PC-3 (cell line): ENCODE results near the gene SH2D2A. TPM values are rescaled to one million over a fixed set of nuclear protein-coding genes. Genes with fewer than 3 reads are reported as not detected.
A peak's percentile ranks its signal among the peaks of the same experiment; 100 is the strongest.

Experiments used
- ATAC-seq: fragments of 200-7000 bp; cut with Tn5 transposase; 2 replicates; pipeline ENCODE4 v1.9.1; 2020; ENCODE audit warnings: mild to moderate bottlenecking, moderate library complexity
- BruUV-seq: library from RNA; stranded (reverse); fragments of 400-500 nt; replicated peaks from 2 replicates; lab custom pipeline; 2021; lab: Mats Ljungman, UMichigan
- CTCF ChIA-PET: fragments of 300-600 bp; sonication (Branson Sonifier 250); formaldehyde crosslinking; loops from one replicate; lab custom pipeline; 2022; ENCODE audit warnings: antibody characterized with exemption; lab: Charles Lee
- POLR2A ChIA-PET: fragments of 300-600 bp; sonication (Branson Sonifier 250); formaldehyde crosslinking; loops from one replicate; lab custom pipeline; 2022; ENCODE audit warnings: antibody characterized with exemption; ENCODE audit not compliant: unreplicated experiment; lab: Charles Lee
- DNase-seq: peaks from one replicate; pipeline ENCODE4 v3.0.0-alpha.2; 2015
- H2AFZ ChIP-seq: fragments of 300-600 bp; sonication (generic); 2 replicates; pipeline ENCODE4 v1.6.0; 2016; ENCODE audit warnings: antibody characterized with exemption, low read length
- H3F3A ChIP-seq: fragments of 300-600 bp; sonication (generic); one replicate; pipeline ENCODE4 v1.6.0; 2017; ENCODE audit warnings: antibody characterized with exemption, low read length, control low read depth, mild to moderate bottlenecking; ENCODE audit not compliant: unreplicated experiment
- H3K27ac ChIP-seq: fragments of 300-600 bp; sonication (generic); 2 replicates; pipeline ENCODE4 v1.5.1; 2016; ENCODE audit warnings: mild to moderate bottlenecking, low read length
- H3K27me3 ChIP-seq: fragments of 300-600 bp; sonication (generic); 2 replicates; pipeline ENCODE4 v1.6.1; 2016; ENCODE audit warnings: low read length, mixed read lengths
- H3K36me3 ChIP-seq: fragments of 300-600 bp; sonication (generic); 2 replicates; pipeline ENCODE4 v1.6.1; 2016; ENCODE audit warnings: low read depth, mixed run types, low read length, mixed read lengths
- H3K4me1 ChIP-seq: fragments of 300-600 bp; sonication (generic); 2 replicates; pipeline ENCODE4 v1.5.1; 2016; ENCODE audit warnings: low read length; ENCODE audit not compliant: insufficient read depth
- H3K4me2 ChIP-seq: fragments of 300-600 bp; sonication (generic); 2 replicates; pipeline ENCODE4 v1.6.0; 2016; ENCODE audit warnings: low read length
- H3K4me3 ChIP-seq: fragments of 300-600 bp; sonication (generic); 2 replicates; pipeline ENCODE4 v1.5.1; 2016; ENCODE audit warnings: mild to moderate bottlenecking, low read length, mixed read lengths
- H3K79me2 ChIP-seq: fragments of 300-600 bp; sonication (generic); 2 replicates; pipeline ENCODE4 v1.6.1; 2017; ENCODE audit warnings: low read length, mixed read lengths
- H3K9ac ChIP-seq: fragments of 300-600 bp; sonication (generic); 2 replicates; pipeline ENCODE4 v1.6.0; 2016; ENCODE audit warnings: mild to moderate bottlenecking, low read length
- H3K9me2 ChIP-seq: fragments of 300-600 bp; sonication (generic); replicated peaks from 2 replicates; pipeline ENCODE4 v1.6.1; 2016; ENCODE audit warnings: mixed run types, low read length, mixed read lengths
- H3K9me3 ChIP-seq: fragments of 300-600 bp; sonication (generic); 2 replicates; pipeline ENCODE4 v1.6.1; 2016; ENCODE audit warnings: low read length, mixed read lengths
- H4K20me1 ChIP-seq: fragments of 300-600 bp; sonication (generic); 2 replicates; pipeline ENCODE4 v1.6.1; 2016; ENCODE audit warnings: low read length, mixed read lengths
- EZH2 ChIP-seq: fragments of 300-600 bp; sonication (generic); IDR thresholded peaks from one replicate; pipeline ENCODE4 v1.6.1; 2017; ENCODE audit warnings: antibody characterized with exemption, mild to moderate bottlenecking, low read length; ENCODE audit not compliant: unreplicated experiment
- EZH2phosphoT487 ChIP-seq: fragments of 300-600 bp; sonication (generic); IDR thresholded peaks from 2 replicates; pipeline ENCODE4 v1.6.1; 2018; ENCODE audit warnings: mild to moderate bottlenecking, antibody characterized with exemption, low read length, borderline replicate concordance
- intact Hi-C: fragments of 100-400 bp; cut with micrococcal nuclease; formaldehyde crosslinking; loops from 2 replicates; pipeline ENCODE4 v1.9.0; 2023
- total RNA-seq: library from RNA; depleted of rRNA; stranded (reverse); fragments of >200 nt; gene quantifications from 2 replicates; pipeline ENCODE4 v1.2.3, GENCODE V29; 2014
- TF ChIP-seq, protein P1 (sequence below): fragments of 300-600 bp; sonication (generic); conservative IDR thresholded peaks from 2 replicates; pipeline ENCODE4 v1.5.1; 2017; ENCODE audit warnings: antibody characterized with exemption, low read depth, mild to moderate bottlenecking, low read length

SH2D2A gene
- total RNA-seq, 1 experiment from 2014 or later: 6.9 TPM

DNA sequence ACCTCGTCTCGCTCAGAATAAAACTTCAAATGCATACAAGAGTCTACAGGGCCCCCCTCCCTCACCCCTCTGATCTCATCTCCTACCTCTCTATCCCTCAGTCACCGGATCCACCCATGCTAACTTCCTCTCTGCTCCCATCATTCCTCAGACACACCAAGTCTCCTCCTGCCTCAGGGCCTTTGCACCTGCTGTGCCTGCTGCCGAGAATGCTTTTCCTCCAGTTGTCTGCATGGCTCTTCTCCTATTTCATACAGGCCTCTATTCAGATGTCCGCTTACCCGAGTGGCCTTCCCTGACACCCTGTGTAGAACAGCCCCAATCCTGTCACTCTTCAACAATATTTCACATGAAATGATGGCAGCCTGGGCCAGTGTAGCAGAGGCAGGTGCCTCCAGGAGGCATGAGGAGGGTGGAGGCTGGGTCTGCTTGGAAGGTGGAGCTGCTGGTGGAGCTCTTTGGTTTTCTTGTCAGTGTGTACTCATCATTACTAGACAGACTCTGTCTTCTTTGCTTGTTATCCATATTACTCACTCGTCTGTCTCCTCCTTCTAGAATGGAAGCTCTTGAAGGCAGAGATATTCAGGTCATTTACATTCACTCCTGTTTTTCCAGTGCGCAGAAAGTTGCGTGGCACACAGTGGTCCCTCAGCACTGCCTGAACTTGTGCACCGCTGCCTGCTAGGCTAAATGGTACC lies 4.2 kb downstream of the SH2D2A start:
- peak overlapping the region; percentile 82 for H3K4me2 ChIP-seq
- POLR2A ChIA-PET: interaction anchor here (0.5 kb wide), 1 partner anchor 77 kb away, joined by 3 read pairs; no protein-coding TSS in a partner anchor
- H3F3A ChIP-seq: no peaks in the 10 kb centered on the region

DNA sequence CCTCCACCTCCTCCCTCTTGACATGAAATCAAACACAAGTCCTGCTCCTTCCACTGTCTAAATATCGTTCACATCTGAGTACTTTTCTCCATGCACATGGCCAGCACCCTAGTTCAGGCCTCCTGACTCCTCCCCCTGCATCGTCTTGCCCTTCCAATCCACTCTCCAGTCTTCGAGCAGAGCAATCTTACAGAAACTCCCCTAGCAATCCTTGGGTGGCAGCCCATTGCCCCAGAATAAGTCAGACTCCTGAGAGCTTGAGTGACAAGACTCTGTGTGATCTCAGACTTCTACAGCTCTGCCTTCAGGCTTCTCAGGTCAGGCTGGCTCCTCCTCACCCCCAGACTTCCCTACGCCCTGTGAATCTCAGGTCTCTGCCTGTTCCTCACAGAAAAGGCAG lies 5.5 kb downstream of the SH2D2A start:
- Histone ChIP-seq H3K4me2 (no peak overlapping the region), H3K9me2 (no peaks in the 10 kb centered on the region), H3K9ac (no peak overlapping the region), H3K79me2 (no peaks in the 10 kb centered on the region), H3K27me3 (no peaks in the 10 kb centered on the region), H3K9me3 (no peaks in the 10 kb centered on the region), H3F3A (no peaks in the 10 kb centered on the region), H3K4me1 (peaks cover 35% of the 10 kb centered on the region), H3K4me3 (no peak overlapping the region), H3K36me3 (no peaks in the 10 kb centered on the region), H4K20me1 (no peaks in the 10 kb centered on the region), H3K27ac (no peak overlapping the region), H2AFZ (no peak overlapping the region)
- TF ChIP-seq EZH2phosphoT487: no peak
- TF ChIP-seq, protein P1, sequence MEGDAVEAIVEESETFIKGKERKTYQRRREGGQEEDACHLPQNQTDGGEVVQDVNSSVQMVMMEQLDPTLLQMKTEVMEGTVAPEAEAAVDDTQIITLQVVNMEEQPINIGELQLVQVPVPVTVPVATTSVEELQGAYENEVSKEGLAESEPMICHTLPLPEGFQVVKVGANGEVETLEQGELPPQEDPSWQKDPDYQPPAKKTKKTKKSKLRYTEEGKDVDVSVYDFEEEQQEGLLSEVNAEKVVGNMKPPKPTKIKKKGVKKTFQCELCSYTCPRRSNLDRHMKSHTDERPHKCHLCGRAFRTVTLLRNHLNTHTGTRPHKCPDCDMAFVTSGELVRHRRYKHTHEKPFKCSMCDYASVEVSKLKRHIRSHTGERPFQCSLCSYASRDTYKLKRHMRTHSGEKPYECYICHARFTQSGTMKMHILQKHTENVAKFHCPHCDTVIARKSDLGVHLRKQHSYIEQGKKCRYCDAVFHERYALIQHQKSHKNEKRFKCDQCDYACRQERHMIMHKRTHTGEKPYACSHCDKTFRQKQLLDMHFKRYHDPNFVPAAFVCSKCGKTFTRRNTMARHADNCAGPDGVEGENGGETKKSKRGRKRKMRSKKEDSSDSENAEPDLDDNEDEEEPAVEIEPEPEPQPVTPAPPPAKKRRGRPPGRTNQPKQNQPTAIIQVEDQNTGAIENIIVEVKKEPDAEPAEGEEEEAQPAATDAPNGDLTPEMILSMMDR: no peak
- POLR2A ChIA-PET: no interaction called here
- ATAC-seq (no peak), DNase-seq (no peak)
- CTCF ChIA-PET: no interaction called here
- intact Hi-C loops: no loop called here
- BruUV-seq: no TSS peak

More for the DNA sequence above, 4.2 kb downstream of the SH2D2A start:
- Histone ChIP-seq H3K27me3 (no peaks in the 10 kb centered on the region), H3K4me3 (no peak overlapping the region), H4K20me1 (no peaks in the 10 kb centered on the region), H3K9ac (no peak overlapping the region), H2AFZ (no peak overlapping the region), H3K36me3 (no peaks in the 10 kb centered on the region), H3K79me2 (no peaks in the 10 kb centered on the region), H3K9me2 (no peaks in the 10 kb centered on the region), H3K27ac (no peak overlapping the region), H3K9me3 (no peaks in the 10 kb centered on the region), H3K4me1 (peaks cover 45% of the 10 kb centered on the region)
- TF ChIP-seq EZH2 (no peak), EZH2phosphoT487 (no peak)
- TF ChIP-seq, protein P1: no peak
- DNase-seq: peak; percentile 30
- intact Hi-C loops: no loop called here
- no TSS peak for BruUV-seq
- ATAC-seq: no peak
- CTCF ChIA-PET: interaction anchor here (0.6 kb wide), 1 partner anchor 46 kb away, joined by 3 read pairs; the partner anchor contains the start of gene INSRR

DNA sequence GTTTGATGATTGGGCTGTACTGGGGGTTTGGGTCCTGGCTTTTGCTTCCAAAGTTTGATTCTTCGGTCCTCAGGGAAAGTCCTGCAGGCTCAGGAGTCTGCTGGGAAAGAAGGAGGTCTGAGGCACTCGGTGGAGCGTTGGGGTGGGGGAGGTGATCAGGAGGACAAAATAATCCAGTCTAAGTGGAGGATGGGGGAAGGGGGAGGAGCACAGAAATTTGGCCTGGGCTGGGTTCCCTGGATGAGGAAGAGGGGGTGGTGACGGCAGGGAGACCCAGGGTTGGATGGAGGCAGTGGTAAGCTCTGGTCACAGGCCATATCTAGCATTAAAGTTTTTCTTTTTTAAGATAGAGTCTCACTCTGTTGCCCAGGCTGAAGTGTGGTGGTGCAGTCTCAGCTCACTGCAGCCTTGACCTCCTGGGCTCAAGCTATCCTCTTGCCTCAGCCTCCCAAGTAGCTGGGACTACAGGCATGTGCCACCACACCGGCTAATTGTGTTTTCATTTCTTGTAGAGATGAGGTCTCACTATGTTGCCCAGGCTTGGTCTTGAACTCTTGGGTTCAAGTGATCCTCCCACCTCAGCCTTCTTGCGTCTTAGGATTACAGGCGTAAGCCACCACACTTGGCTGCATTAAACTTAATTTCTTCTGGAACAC lies 6.8 kb downstream of the SH2D2A start:
- ATAC-seq: no peak
- Histone ChIP-seq H3K4me2 (no peak overlapping the region), H3K36me3 (no peaks in the 10 kb centered on the region), H4K20me1 (no peaks in the 10 kb centered on the region), H3K27me3 (no peaks in the 10 kb centered on the region), H3K27ac (no peak overlapping the region), H2AFZ (no peak overlapping the region), H3K4me3 (no peak overlapping the region), H3K9me3 (no peaks in the 10 kb centered on the region), H3F3A (no peaks in the 10 kb centered on the region), H3K79me2 (no peaks in the 10 kb centered on the region), H3K4me1 (peaks cover 22% of the 10 kb centered on the region), H3K9me2 (no peaks in the 10 kb centered on the region), H3K9ac (no peak overlapping the region)
- no peak for DNase-seq
- TF ChIP-seq EZH2: no peak
- TF ChIP-seq EZH2phosphoT487: no peak
- TF ChIP-seq, protein P1: no peak
- CTCF ChIA-PET: interaction anchor here (0.6 kb wide), 1 partner anchor 29 kb away, joined by 3 read pairs; no protein-coding TSS in a partner anchor
- POLR2A ChIA-PET: interaction anchor here (1.0 kb wide), 1 partner anchor 81 kb away, joined by 5 read pairs; the partner anchor contains the start of genes ISG20L2 and METTL25B
- intact Hi-C loops: no loop called here
- BruUV-seq: no TSS peak
